H1 (cell line): ENCODE data around the gene PTGIR. TPM values are rescaled to one million over a fixed set of nuclear protein-coding genes. Genes with fewer than 3 reads are reported as not detected.
A peak's percentile ranks its signal among the peaks of the same experiment; 100 is the strongest.

Experiments
- CTCF ChIA-PET: fragments of 300-600 bp; sonication (Branson Sonifier 250); formaldehyde crosslinking; loops from one replicate; lab custom pipeline; 2021; ENCODE audit not compliant: partially characterized antibody; lab: Charles Lee
- POLR2A ChIA-PET: fragments of 300-600 bp; sonication (Branson Sonifier 250); formaldehyde crosslinking; loops from one replicate; lab custom pipeline; 2021; ENCODE audit warnings: inconsistent platforms; ENCODE audit not compliant: partially characterized antibody; lab: Charles Lee
- DNase-seq, 2 experiments: peaks; one replicate each; pipeline versions ENCODE4 v3.0.0 to v3.0.0-alpha.2; 2010 to 2022; ENCODE audit warnings: low spot score in 2 of 2, low read depth in 1 of 2, mixed read lengths in 1 of 2
- FAIRE-seq: peaks from 2 replicates; lab custom pipeline; 2011; peaks lifted over from hg19 to GRCh38; lab: Jason Lieb, UNC
- H2AFZ ChIP-seq: 2 replicates; pipeline ENCODE4 v1.8.1; 2012; ENCODE audit warnings: low read length, inconsistent platforms
- H2AK5ac ChIP-seq: 2 replicates; pipeline ENCODE4 v1.6.1; 2013; ENCODE audit warnings: low read depth, low read length
- H2BK120ac ChIP-seq: replicated peaks from 2 replicates; pipeline ENCODE3; 2013; ENCODE audit warnings: low read depth, low read length, inconsistent platforms
- H2BK12ac ChIP-seq: 2 replicates; pipeline ENCODE4 v1.6.1; 2013; ENCODE audit warnings: low read depth, low read length
- H2BK15ac ChIP-seq: 2 replicates; pipeline ENCODE4 v1.6.1; 2013; ENCODE audit warnings: low read length
- H2BK20ac ChIP-seq: 2 replicates; pipeline ENCODE4 v1.6.1; 2013; ENCODE audit warnings: low read length
- H2BK5ac ChIP-seq: 2 replicates; pipeline ENCODE4 v1.6.1; 2013; ENCODE audit warnings: low read depth, low read length
- H3K14ac ChIP-seq: 2 replicates; pipeline ENCODE4 v1.6.1; 2013; ENCODE audit warnings: inconsistent platforms; ENCODE audit not compliant: insufficient read length
- H3K18ac ChIP-seq: 2 replicates; pipeline ENCODE4 v1.6.1; 2013; ENCODE audit warnings: low read length; ENCODE audit errors: extremely low read depth
- H3K23ac ChIP-seq: 2 replicates; pipeline ENCODE4 v1.6.1; 2013; ENCODE audit warnings: inconsistent platforms; ENCODE audit not compliant: insufficient read length
- H3K23me2 ChIP-seq: 2 replicates; pipeline ENCODE4 v1.6.1; 2013; ENCODE audit warnings: low read depth, low read length
- H3K27ac ChIP-seq: 2 replicates; pipeline ENCODE4 v1.6.1; 2011; ENCODE audit warnings: low read depth, low read length, inconsistent platforms
- H3K27me3 ChIP-seq, 4 experiments: replicated peaks in 1 of 4; 1 replicate in 1 of 4; 2 replicates in 3 of 4; pipeline versions ENCODE4 v1.6.1 to v1.8.1; 2011 to 2013; ENCODE audit warnings: low read length in 3 of 4, mild to moderate bottlenecking in 3 of 4, inconsistent platforms in 2 of 4, mixed read lengths in 2 of 4, moderate library complexity in 1 of 4; ENCODE audit not compliant: control insufficient read depth in 3 of 4, insufficient read depth in 3 of 4; ENCODE audit errors: extremely low read depth in 1 of 4
- H3K36me3 ChIP-seq, 4 experiments: 2 replicates each; pipeline versions ENCODE4 v1.6.1 to v1.8.1; 2011 to 2013; ENCODE audit warnings: mild to moderate bottlenecking in 4 of 4, low read length in 3 of 4, moderate library complexity in 2 of 4, control low read depth in 1 of 4, inconsistent platforms in 1 of 4; ENCODE audit not compliant: insufficient read depth in 4 of 4, control insufficient read depth in 2 of 4
- H3K4ac ChIP-seq: replicated peaks from 2 replicates; pipeline ENCODE3; 2013; ENCODE audit warnings: low read length, low read depth, mixed read lengths, inconsistent platforms; ENCODE audit not compliant: insufficient read length
- H3K4me1 ChIP-seq, 4 experiments: replicated peaks in 1 of 4; 1 replicate in 1 of 4; 2 replicates in 3 of 4; pipeline versions ENCODE4 v1.6.1 to v1.8.1; 2011 to 2013; ENCODE audit warnings: low read length in 3 of 4, inconsistent platforms in 2 of 4, mixed read lengths in 1 of 4; ENCODE audit not compliant: insufficient read depth in 4 of 4, control insufficient read depth in 3 of 4
- H3K4me2 ChIP-seq, 2 experiments: 2 replicates each; pipeline versions ENCODE4 v1.6.1 to v1.8.1; 2011 to 2013; ENCODE audit warnings: low read depth in 2 of 2, low read length in 2 of 2, control low read depth in 1 of 2, inconsistent platforms in 1 of 2, mild to moderate bottlenecking in 1 of 2; ENCODE audit not compliant: insufficient read depth in 1 of 2
- H3K4me3 ChIP-seq, 4 experiments: fragments of 200-600, 300-600 bp in 1 of 4; sonication (generic), shearing (Covaris generic), sonication (Bioruptor Twin) in 1 of 4; 2 replicates each; pipeline versions ENCODE4 v1.5.1 to v1.8.1; 2011 to 2016; ENCODE audit warnings: low read length in 4 of 4, low read depth in 3 of 4, control low read depth in 2 of 4, inconsistent platforms in 2 of 4, mild to moderate bottlenecking in 2 of 4, mixed read lengths in 1 of 4, moderate library complexity in 1 of 4; ENCODE audit not compliant: insufficient read depth in 2 of 4; ENCODE audit errors: extremely low read depth in 1 of 4
- H3K56ac ChIP-seq: replicated peaks from 2 replicates; pipeline ENCODE3; 2013; ENCODE audit warnings: low read depth, mild to moderate bottlenecking, mixed read lengths, low read length, inconsistent platforms; ENCODE audit not compliant: insufficient read length
- H3K79me1 ChIP-seq: 2 replicates; pipeline ENCODE4 v1.6.1; 2013; ENCODE audit warnings: low read depth, low read length, control low read depth
- H3K79me2 ChIP-seq, 2 experiments: 2 replicates each; pipeline versions ENCODE4 v1.6.1 to v1.8.1; 2012 to 2013; ENCODE audit warnings: low read length in 2 of 2, mild to moderate bottlenecking in 2 of 2, inconsistent platforms in 1 of 2; ENCODE audit not compliant: insufficient read depth in 2 of 2, control insufficient read depth in 1 of 2
- H3K9ac ChIP-seq, 4 experiments: replicated peaks in 1 of 4; 1 replicate in 1 of 4; 2 replicates in 3 of 4; pipeline versions ENCODE4 v1.6.1 to v1.8.1; 2011 to 2013; ENCODE audit warnings: low read depth in 3 of 4, low read length in 3 of 4, control low read depth in 2 of 4, mild to moderate bottlenecking in 2 of 4, moderate library complexity in 2 of 4, inconsistent platforms in 1 of 4; ENCODE audit errors: extremely low read depth in 1 of 4
- H3K9me3 ChIP-seq, 2 experiments: 2 replicates each; pipeline versions ENCODE4 v1.6.1 to v1.8.1; 2012 to 2013; ENCODE audit warnings: mild to moderate bottlenecking in 2 of 2, moderate library complexity in 2 of 2, control low read depth in 1 of 2, inconsistent platforms in 1 of 2, low read depth in 1 of 2, low read length in 1 of 2, mixed read lengths in 1 of 2; ENCODE audit not compliant: insufficient read depth in 2 of 2
- H4K20me1 ChIP-seq, 2 experiments: replicated peaks in 1 of 2; 2 replicates each; pipeline versions ENCODE3 to v1.8.1; 2011 to 2013; ENCODE audit warnings: inconsistent platforms in 2 of 2, low read length in 2 of 2, mild to moderate bottlenecking in 1 of 2; ENCODE audit not compliant: insufficient read depth in 2 of 2, control insufficient read depth in 1 of 2
- H4K5ac ChIP-seq: 2 replicates; pipeline ENCODE4 v1.6.1; 2013; ENCODE audit warnings: low read length, low read depth, mixed read lengths, inconsistent platforms; ENCODE audit not compliant: insufficient read length
- H4K8ac ChIP-seq: 2 replicates; pipeline ENCODE4 v1.8.0; 2013; ENCODE audit warnings: mild to moderate bottlenecking, moderate library complexity, low read length, inconsistent platforms; ENCODE audit not compliant: insufficient read depth; ENCODE audit errors: extremely low read depth
- H4K91ac ChIP-seq: replicated peaks from 2 replicates; pipeline ENCODE3; 2013; ENCODE audit warnings: low read length, mixed read lengths, inconsistent platforms; ENCODE audit not compliant: insufficient read length
- JUND ChIP-seq: IDR thresholded peaks from 2 replicates; pipeline ENCODE4 v1.6.1; 2011; ENCODE audit warnings: mild to moderate bottlenecking, improper control_type of control experiment, low read length
- TBP ChIP-seq: IDR thresholded peaks from 2 replicates; pipeline ENCODE4 v1.6.1; 2011; ENCODE audit warnings: low read depth, low read length, improper control_type of control experiment
- WGBS, 2 experiments: shearing (Covaris generic) in 1 of 2; methylation state at CpG; one replicate each; pipeline versions ENCODE4 v1.1.6 to v1.1.7; 2013 to 2015; ENCODE audit warnings: low lambda C conversion rate in 2 of 2, mixed read lengths in 2 of 2, inconsistent platforms in 1 of 2, low coverage in 1 of 2, missing lambda C conversion rate in 1 of 2; ENCODE audit not compliant: insufficient replicate concordance in 2 of 2, insufficient coverage in 1 of 2, insufficient read length in 1 of 2; ENCODE audit errors: extremely low coverage in 1 of 2, missing lambda C conversion rate in 1 of 2; 5-methylcytosine and 5-hydroxymethylcytosine counted together
- polyA plus RNA-seq, 7 experiments: library from polyadenylated mRNA; depleted of rRNA in 3 of 7; stranded (reverse) in 5 of 7; unstranded in 2 of 7; fragments of >200 nt in 5 of 7; fragments of 200-250 nt in 2 of 7; gene quantifications; 1 replicate in 5 of 7; 2 replicates in 1 of 7; 4 replicates in 1 of 7; pipeline versions ENCODE4 v1.2.1 to v1.2.3, GENCODE V29; 2011 to 2013; ENCODE audit warnings: missing spikeins in 2 of 7, mixed read lengths in 2 of 7
- total RNA-seq: library from RNA; stranded (reverse); fragmentation: NEBNext Ultra II Directional; extraction: Animal tissue kit (Norgen Biotek cat#: 25700); gene quantifications from 2 replicates; pipeline ENCODE4 v1.2.1, GENCODE V29; 2021
- TF ChIP-seq, protein P1 (sequence below): IDR thresholded peaks from 2 replicates; pipeline ENCODE4 v1.6.1; 2012; ENCODE audit warnings: inconsistent platforms

PTGIR gene
- total and polyA plus RNA-seq, 2 of the 8 experiments (the other 6 are each of a cell fraction or from before 2014, with no cell fraction given) = 0.15 TPM; not detected in 1

DNA sequence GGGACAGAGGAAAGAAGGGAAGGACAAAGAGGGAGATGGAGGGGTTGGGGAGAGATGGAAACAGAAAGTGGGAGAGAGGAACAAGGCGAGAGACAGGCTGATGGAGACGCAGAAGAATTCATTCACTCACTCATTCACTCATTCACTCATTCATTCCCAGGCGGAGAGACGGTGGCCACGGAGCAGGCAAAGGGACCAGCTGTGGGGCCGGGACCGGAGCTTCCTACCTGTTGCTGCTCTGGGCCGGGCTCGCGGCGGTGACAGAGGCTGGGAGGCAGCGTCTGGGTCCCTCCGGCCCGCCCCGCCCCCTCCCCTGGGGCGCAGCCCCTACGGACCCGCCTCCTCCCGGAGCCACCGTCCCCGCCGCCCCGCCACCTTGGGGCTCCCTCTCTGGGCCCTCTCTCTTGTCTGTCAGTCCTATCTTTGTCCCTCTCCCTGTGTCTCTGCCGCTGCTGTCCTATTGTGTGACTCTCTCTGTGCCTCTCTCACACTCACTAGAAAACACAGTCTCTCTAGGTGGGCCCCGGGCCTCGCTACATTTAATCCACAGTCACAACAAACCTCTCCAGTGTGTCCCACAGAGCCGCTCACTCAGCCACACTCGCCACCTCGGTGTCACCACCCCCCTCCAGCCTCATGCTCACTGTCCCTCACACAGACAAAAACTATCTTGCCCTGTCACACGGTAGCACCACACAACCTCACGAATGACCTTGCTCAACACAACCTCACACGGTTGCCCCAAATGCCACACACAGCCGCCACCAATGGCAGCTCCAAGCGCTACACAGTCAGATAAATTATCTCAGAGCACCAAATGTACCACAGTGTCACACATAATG lies 11.3 kb upstream of the PTGIR start, which contains the start of gene GNG8:
TSS of gene GNG8 (minus strand) at position 283 of the 842 bp plus-strand sequence. CDS start 1,520 bp downstream, outside the sequence.
- TF ChIP-seq TBP = no peak
- TF ChIP-seq, protein P1, sequence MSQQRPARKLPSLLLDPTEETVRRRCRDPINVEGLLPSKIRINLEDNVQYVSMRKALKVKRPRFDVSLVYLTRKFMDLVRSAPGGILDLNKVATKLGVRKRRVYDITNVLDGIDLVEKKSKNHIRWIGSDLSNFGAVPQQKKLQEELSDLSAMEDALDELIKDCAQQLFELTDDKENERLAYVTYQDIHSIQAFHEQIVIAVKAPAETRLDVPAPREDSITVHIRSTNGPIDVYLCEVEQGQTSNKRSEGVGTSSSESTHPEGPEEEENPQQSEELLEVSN = no peak
- TF ChIP-seq JUND = no peak
- H3K9ac ChIP-seq = no peak within 1 kb of the TSS
- H3K14ac ChIP-seq = no peak within 1 kb of the TSS
- ChIA-PET CTCF (interaction anchor here (0.7 to 1.8 kb wide), 7 partner anchors 8 to 1158 kb away, joined by 3 to 28 read pairs (median 4); partner anchors contain the start of gene DACT3), POLR2A (no interaction called here)
- H3K23me2 ChIP-seq = peaks cover 27% of the 10 kb centered on the region
- peak within 1 kb of the TSS; percentile 76 for H3K4ac ChIP-seq
- H3K79me2 ChIP-seq = no peaks in the 10 kb centered on the region
- peaks cover 5 to 62% (median 52%) of the 10 kb centered on the region in 4 experiments for H3K27me3 ChIP-seq
- FAIRE-seq = no peak
- no peak within 1 kb of the TSS for H2AFZ ChIP-seq
- H2BK20ac ChIP-seq = no peak within 1 kb of the TSS
- peak in 1 of 2 experiments; percentile 66 for DNase-seq
- peaks cover 0 to 11% of the 10 kb centered on the region in 2 experiments for H4K20me1 ChIP-seq
- no peaks in the 10 kb centered on the region for H3K36me3 ChIP-seq
- peak within 1 kb of the TSS; percentile 82 to 87 for H3K4me2 ChIP-seq
- no peak within 1 kb of the TSS for H2BK120ac ChIP-seq
- H3K23ac ChIP-seq = no peak within 1 kb of the TSS
- 30% methylated on average over 21 of the region's 34 CpGs; no CpG with 5 or more reads in 1 of the 2 experiments for WGBS, 2 experiments
- peak within 1 kb of the TSS; percentile 47 to 97 (median 58); a peak in 5 of 8 replicates for H3K4me3 ChIP-seq
- no peak within 1 kb of the TSS for H4K8ac ChIP-seq
- H2BK15ac ChIP-seq = peak within 1 kb of the TSS; percentile 97
- H3K79me1 ChIP-seq = no peaks in the 10 kb centered on the region
- no peak within 1 kb of the TSS for H4K91ac ChIP-seq
- peaks cover 0 to 24% (median 12%) of the 10 kb centered on the region in 4 experiments; a peak in 6 of 7 replicates for H3K4me1 ChIP-seq
- no peak within 1 kb of the TSS; the same call in 1 of the 2 replicates for H3K18ac ChIP-seq
- H3K9me3 ChIP-seq = no peaks in the 10 kb centered on the region
- no peak within 1 kb of the TSS for H3K56ac ChIP-seq
- no peak within 1 kb of the TSS for H2BK5ac ChIP-seq
- 0 out of 2 replicates have a peak within 1 kb of the TSS, but pooled peaks have one; percentile 24 for H2AK5ac ChIP-seq
- peak within 1 kb of the TSS; percentile 84; the same call in 1 of the 2 replicates for H2BK12ac ChIP-seq
- H3K27ac ChIP-seq = no peak within 1 kb of the TSS
- H4K5ac ChIP-seq = no peak within 1 kb of the TSS
